HG03135 (cell line): ENCODE data around the gene IL17RA.
"Not testable (repeated sequence)": the region's sequence is repeated elsewhere in the genome, so short reads cannot be mapped to it uniquely, and the experiment has no call there.

ENCODE experiments used
- ATAC-seq: cut with Tn5 transposase; IDR thresholded peaks from one replicate; pipeline ENCODE4 v1.9.1; 2021; ENCODE audit warnings: mild to moderate bottlenecking, moderate library complexity; ENCODE audit not compliant: unreplicated experiment

The IL17RA gene

DNA sequence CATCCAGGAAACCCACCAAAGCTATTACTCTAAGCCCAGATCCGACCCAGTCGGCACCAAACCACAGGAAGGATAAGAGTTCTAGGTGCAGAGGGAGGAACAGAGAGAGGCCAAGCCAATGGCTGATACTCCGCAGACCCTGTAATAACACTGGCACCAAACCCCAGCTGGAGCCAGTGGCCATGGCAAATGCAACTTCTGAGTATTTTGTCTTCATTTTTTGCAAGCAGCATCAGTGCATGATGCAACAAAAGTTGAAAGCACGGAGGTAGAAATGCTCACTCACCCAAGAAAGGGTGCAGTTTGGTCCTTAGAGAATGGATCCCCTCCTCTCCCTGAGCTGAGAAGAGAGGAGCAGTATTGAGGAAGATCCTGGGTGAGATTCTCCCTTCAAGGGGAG, 33.5 kb downstream of the IL17RA start:
- ATAC-seq, result no peak

GRCh38 chr22:17119481-17120202, 34.8 kb downstream of the IL17RA start:
- no peak for ATAC-seq

- ATAC-seq, result no peak
These were observed 35.5 kb downstream of the IL17RA start for GRCh38 chr22:17120281-17120680.

GRCh38 chr22:17120711-17121232, 36.0 kb downstream of the IL17RA start:
- no peak for ATAC-seq

DNA sequence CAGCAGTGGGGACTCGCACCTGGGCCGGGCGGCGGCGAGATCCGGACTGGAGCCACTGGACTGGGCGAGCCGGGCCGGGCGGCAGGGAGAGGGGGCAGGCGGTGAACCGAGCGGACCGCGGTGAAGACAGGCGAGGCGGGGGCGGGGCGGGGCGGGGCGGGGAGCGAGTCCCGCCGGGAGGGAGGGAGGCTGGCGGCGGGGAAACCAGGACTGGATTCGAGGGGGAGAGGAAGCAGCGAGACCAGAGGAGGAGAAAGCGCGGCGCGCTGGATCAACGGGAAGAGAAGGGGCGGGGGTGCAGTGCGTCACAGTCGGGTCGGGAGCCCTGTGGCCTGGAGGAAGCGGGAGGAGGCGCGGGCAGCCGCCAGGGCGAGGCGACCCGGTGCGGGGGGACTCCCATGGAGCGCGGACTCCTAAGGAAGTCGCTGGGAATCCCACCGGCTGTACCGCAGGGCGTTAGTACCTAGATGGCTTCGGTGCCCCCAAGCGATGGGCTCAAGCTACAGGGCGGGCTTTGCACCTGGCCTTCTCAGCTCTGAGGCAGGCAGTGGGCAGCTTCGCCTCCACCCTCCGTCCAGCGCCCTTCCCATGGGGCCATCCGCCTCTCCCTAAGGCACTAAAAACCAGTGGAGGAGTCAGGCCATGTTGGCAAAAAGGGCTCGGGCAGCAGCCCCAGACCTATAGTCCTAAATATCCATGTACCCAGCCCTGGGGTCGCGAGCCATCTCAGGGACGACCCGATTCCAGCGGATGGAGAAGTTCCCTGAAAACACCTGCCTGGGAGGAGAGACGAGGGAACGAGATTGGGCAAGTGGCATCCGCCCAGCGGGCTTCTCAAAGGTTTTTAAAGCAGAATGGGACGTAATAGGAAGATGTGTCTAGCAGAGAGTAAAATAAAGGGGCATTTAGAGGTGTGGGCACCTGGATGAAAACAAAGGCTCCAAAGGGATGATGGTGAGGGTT, 36.7 kb downstream of the IL17RA start, which contains the start of gene TMEM121B:
TSS of gene TMEM121B (minus strand) at position 128 of the 963 bp plus-strand sequence. CDS start 233 bp downstream, outside the sequence.
- ATAC-seq, result no peak

GRCh38 chr22:17130199-17130598, 45.4 kb downstream of the IL17RA start:
- no peak for ATAC-seq

DNA sequence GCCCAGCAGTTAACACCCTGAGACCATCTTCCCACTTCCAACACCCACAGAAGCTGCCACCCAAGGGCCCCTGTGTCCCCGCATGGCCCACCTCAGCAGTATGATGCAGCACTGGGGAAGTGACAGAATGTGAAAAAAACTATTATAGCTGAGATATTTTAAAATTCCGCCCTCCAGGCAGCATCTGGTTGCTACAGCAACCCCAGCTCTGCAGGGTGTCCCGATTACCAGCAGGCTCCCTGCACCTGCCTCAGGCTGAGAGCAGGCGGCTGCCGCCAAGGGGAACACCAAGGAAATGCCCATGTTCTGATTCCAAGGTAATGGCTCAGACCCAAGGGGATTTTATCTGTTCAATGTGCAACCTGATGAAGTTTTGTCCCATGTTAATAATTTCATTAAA, 46.9 kb downstream of the IL17RA start:
- ATAC-seq, result no peak

DNA sequence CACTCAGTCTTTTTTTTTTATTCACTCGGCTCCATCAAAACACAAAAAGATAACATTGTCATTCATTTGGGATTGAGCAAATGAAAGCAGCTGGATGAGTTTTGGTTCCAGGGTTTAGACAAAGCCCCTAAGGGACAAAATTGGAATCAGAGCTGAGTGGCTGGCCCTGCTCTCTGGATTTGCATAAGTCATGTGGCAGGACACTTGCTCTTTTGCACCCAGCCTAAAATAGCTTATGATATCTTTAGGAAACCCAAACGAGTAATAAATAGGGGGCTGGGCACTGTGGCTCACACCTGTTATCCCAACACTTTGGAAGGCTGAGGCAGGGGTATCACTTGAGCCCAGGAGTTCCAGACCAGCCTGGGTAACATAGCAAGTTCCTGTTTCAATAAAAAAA, 47.3 kb downstream of the IL17RA start:
- no peak for ATAC-seq

- no peak for ATAC-seq
These were observed 48.3 kb downstream of the IL17RA start for GRCh38 chr22:17133137-17133536.

GRCh38 chr22:17135153-17135760, 50.5 kb downstream of the IL17RA start:
- ATAC-seq, result no peak

GRCh38 chr22:17137170-17137569, 52.4 kb downstream of the IL17RA start:
- no peak for ATAC-seq

DNA sequence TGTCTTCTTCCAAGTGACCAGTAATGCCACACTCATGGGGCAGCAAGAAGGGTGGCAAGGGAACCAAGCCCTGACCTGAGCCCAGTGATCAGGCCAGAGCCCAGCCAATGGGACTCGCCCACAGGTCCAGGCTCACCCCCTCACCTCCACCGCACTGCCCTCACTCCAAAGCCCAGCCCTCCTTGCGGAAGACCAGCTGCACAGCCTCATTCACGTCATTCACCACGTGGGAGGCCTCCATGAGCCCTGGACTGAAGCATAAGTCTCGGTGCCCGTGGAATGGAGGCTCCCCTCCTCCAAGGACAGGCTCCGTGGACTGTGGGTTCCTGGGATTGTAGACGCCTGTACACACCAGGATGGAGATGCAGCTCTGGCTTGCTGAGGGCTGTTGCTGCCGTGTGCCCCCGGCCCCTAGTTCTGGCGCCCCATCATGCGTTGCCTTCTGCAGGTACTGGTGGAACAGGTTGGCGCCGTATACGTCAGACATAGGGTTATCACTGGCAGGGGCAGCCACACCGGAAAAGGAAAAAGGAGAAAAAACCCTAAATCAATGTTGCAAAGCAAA, 53.1 kb downstream of the IL17RA start:
- ATAC-seq, result no peak

DNA sequence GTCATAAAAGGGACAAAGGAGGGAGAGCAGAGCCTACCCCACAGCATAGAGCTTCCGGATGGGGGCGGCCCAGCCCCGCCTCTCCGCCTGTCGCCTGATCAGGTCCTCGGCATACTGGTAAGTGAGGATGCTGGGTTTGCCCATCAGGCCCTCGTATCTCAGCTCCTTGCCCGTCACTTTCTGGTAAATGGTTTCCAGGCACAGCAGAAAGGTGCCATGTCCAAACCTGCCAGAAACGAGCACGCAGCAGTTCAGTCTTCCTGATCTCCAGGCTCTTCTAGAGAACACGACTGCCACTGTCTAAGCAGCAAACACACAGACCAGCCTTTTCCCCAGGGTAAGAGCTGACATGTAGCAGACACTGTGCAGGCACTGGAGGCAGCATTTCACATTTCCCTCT, 53.7 kb downstream of the IL17RA start:
- ATAC-seq, result no peak

DNA sequence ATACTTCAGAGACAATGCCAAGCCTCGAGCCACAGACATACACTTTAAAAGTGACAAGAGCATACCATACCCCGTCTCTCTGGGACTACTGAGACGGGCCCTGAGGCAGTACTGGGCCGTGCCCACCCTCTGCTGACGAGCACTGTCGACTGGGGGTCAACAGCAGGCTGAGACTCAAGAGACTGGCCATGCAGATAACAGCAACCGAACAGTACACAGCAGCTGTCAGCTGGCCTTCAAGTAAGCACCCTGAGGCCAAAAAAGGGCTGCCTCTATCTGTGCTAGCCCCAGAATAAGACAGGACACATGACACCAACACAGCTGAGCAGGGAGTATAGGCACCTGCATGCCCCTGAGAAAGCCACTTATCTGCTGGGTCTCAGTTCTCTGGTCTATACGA, 55.2 kb downstream of the IL17RA start:
- no peak for ATAC-seq

DNA sequence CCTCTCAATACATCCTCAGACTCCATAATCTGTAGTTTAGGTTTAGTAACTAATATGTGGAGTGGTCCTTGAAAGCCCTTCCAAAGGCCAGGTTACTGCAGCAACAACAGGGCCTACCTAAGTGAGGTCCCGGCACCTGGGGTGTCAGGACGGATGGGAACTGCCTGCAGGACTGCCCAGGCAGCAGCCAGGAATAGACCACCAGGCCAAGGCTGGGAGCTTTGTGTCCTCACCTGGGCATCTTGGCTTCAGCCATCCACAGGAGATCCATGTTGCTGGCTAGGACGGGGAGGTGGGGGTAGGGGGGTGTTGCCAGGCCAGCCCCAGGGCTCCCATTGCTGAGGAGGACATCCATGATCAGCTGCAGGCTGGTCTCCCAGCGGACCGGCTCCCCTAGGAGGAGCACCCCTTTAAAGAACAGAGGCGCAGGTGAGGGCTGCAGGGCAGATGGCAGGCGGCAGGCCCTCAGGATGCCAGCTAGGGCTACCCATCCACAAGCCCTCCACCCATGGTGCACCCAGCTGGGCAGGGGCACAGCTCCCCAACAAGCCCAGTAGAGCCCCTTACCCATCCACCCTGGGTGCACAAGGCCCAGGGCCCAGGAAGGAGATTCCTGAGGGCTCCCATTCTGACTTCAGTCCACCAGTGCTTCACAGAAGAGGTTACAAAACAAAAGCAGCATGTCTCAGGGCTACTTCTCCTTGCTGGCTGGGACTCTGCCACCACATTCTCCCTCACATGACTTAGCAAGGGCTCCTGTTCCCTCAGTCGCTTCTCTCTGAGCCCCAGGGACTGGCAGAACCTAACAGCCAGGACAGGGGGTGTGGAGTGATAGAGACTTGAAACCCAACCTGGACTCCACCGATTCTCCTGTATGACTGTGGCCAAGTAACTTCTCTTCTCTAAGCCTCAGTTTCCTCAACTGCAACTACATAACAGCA, 56.3 kb downstream of the IL17RA start:
- no peak for ATAC-seq

DNA sequence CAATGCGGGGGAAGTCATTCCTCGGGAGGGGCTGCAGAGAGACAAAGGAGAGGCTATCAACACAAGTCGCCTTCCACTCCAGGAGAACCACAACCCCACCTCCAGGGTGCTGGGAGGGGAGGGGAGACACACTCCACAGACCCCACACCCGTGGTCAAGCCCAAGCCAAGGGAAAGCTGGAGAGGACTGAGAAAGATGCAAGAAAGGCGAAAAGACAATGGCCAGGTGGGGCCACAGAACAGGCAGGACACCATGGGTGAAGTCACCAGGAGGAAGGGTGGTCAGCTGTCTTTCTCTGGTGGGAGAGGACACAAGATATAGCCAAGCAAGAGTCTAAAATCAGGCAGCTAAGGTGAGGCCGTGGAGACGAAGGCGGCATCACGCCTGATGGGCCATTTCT, 58.3 kb downstream of the IL17RA start:
- no peak for ATAC-seq

GRCh38 chr22:17143826-17144225, 59.0 kb downstream of the IL17RA start:
- ATAC-seq, result no peak

- ATAC-seq, result no peak
These were observed 60.4 kb downstream of the IL17RA start for GRCh38 chr22:17145021-17145680.

DNA sequence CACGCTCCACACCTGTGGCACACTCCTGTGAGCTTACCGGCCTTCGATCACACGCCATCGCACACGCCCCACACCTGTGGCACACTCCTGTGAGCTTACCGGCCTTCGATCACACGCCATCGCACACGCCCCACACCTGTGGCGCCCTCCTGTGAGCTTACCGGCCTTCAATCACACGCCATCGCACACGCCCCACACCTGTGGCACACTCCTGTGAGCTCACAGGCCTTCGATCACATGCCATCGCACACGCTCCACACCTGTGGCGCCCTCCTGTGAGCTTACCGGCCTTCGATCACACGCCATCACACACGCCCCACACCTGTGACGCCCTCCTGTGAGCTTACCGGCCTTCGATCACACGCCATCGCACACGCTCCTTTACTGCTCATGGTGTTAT, 62.7 kb downstream of the IL17RA start:
- not testable (repeated sequence) for ATAC-seq
